Neural cell (in vitro differentiated cells): Measurements from ENCODE around the gene TGFBR2.

Source experiments
- EP300 ChIP-seq: fragments of 450-650 bp; conservative IDR thresholded peaks from 2 replicates; pipeline ENCODE4 v1.6.1; 2014; ENCODE audit warnings: antibody characterized with exemption, mild to moderate bottlenecking, moderate library complexity; ENCODE audit not compliant: poor library complexity, severe bottlenecking
- EZH2 ChIP-seq: fragments of 200-600, 300-800 bp; shearing (Covaris generic), sonication (generic); IDR thresholded peaks from 2 replicates; pipeline ENCODE4 v1.6.1; 2014; ENCODE audit warnings: antibody characterized with exemption, low read length, borderline replicate concordance, mild to moderate bottlenecking; ENCODE audit not compliant: insufficient read depth, poor library complexity, severe bottlenecking
- MXI1 ChIP-seq: fragments of 450-650 bp; conservative IDR thresholded peaks from 2 replicates; pipeline ENCODE4 v1.6.1; 2014; ENCODE audit warnings: antibody characterized with exemption, mild to moderate bottlenecking; ENCODE audit not compliant: poor library complexity, severe bottlenecking
- POLR2AphosphoS5 ChIP-seq: IDR thresholded peaks from 2 replicates; pipeline ENCODE4 v1.6.1; 2012
- RAD21 ChIP-seq: fragments of 450-650 bp; conservative IDR thresholded peaks from 2 replicates; pipeline ENCODE4 v1.6.1; 2014; ENCODE audit warnings: antibody characterized with exemption, mild to moderate bottlenecking, moderate library complexity
- REST ChIP-seq: IDR thresholded peaks from 2 replicates; pipeline ENCODE4 v1.6.1; 2012; ENCODE audit warnings: borderline replicate concordance
- TAF1 ChIP-seq: IDR thresholded peaks from 2 replicates; pipeline ENCODE4 v1.6.1; 2012; ENCODE audit warnings: low read depth
- TF ChIP-seq, protein P1 (sequence below): fragments of 450-650 bp; IDR thresholded peaks from 2 replicates; pipeline ENCODE4 v1.5.1; 2014; ENCODE audit warnings: antibody characterized with exemption, mild to moderate bottlenecking, moderate library complexity; ENCODE audit not compliant: poor library complexity, severe bottlenecking

DNA sequence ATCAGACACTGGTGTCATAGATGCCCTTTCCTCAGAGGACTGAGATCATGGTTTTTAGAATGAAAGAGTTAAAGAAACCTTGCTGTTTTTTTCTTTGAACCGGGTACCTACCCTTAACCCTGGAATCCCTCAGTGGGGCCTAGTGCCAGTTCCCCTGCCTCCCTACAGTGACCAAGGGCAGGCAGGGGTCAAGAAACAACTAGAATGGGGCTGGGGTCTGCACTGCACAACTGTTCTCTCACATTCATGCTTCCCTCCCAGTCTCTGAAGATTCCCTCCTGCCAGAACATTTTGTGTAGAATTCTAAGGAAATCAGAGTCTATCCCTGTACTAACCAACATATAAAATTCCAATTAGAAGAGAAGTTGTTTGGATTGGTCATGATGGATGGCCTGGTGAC lies 47.9 kb downstream of the TGFBR2 start:
- TF ChIP-seq REST (no peak), EZH2 (no peak), RAD21 (no peak), MXI1 (no peak), TAF1 (no peak), POLR2AphosphoS5 (no peak), EP300 (no peak)
- TF ChIP-seq, protein P1, sequence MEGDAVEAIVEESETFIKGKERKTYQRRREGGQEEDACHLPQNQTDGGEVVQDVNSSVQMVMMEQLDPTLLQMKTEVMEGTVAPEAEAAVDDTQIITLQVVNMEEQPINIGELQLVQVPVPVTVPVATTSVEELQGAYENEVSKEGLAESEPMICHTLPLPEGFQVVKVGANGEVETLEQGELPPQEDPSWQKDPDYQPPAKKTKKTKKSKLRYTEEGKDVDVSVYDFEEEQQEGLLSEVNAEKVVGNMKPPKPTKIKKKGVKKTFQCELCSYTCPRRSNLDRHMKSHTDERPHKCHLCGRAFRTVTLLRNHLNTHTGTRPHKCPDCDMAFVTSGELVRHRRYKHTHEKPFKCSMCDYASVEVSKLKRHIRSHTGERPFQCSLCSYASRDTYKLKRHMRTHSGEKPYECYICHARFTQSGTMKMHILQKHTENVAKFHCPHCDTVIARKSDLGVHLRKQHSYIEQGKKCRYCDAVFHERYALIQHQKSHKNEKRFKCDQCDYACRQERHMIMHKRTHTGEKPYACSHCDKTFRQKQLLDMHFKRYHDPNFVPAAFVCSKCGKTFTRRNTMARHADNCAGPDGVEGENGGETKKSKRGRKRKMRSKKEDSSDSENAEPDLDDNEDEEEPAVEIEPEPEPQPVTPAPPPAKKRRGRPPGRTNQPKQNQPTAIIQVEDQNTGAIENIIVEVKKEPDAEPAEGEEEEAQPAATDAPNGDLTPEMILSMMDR: no peak
